Measurements from ENCODE around the gene CEP44. TPM values are rescaled to one million over a fixed set of nuclear protein-coding genes. Genes with fewer than 3 reads are reported as not detected.

The CEP44 gene
- total and polyA plus RNA-seq, 4 donors, result 2.2 to 18.7 (median 6.1) TPM

DNA sequence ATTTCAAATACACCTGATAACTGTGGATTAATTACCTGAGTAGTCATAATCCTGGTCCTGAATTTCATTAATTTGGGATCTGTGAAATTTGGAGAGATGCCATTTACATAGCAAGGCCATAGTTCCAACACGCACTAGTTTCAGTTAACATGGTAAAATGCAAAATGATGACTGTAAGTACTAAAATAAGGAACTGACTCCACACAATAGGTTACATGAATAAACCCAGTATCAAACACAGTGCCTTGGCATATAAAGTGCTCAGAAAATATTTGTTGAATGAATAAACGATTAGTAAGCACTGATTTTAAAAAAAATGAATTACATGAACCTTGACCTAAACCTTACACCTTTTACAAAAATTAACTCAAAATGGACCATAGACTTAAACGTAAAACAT lies 9.3 kb upstream of the CEP44 start (continued):
- TF ChIP-seq SP1 (IDR thresholded peaks at IDR 0.05) (no peak), TAF1 (conservative IDR thresholded peaks at IDR 0.05) (no peak), RXRA (IDR thresholded peaks at IDR 0.05) (no peak), JUND (IDR thresholded peaks at IDR 0.05) (no peak), NR2F2 (IDR thresholded peaks at IDR 0.05) (no peak)

DNA sequence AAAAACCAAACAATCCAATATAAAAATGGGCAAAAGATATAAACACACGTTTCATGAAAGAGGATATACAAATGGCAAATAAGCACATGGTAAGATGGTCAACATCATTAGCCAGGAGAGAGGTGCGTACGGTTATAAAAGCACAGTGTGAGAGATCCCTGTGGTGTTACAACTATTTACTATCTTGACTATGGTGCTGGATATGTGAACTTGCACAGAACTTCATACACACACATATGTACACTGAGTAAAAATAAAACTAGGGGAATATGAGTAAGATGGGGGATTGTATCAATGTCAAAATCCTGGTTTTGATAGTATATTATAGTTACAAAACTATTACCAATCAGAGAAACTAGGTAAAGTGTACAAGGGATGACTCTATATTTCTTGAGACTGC lies 8.6 kb upstream of the CEP44 start:
- Histone ChIP-seq H3K9me3 (ENCODE audit: control insufficient read depth in 4 of 4, low read length in 3 of 4) (no peaks in the 10 kb centered on the region), H3K4me1 (ENCODE audit: control insufficient read depth in 4 of 4, insufficient read depth in 4 of 4, low read length in 3 of 4) (peaks cover 0 to 4% (median 0%) of the 10 kb centered on the region in 4 donors), H3K27ac (ENCODE audit: low read depth in 1 of 2, low read length in 2 of 2) (no peak overlapping the region), H3K36me3 (ENCODE audit: control insufficient read depth in 4 of 4, insufficient read depth in 3 of 4, low read depth in 1 of 4, low read length in 3 of 4) (peaks cover 0 to 3% (median 0%) of the 10 kb centered on the region in 4 donors), H3K27me3 (ENCODE audit: control insufficient read depth in 4 of 4, insufficient read depth in 4 of 4, low read length in 3 of 4) (no peaks in the 10 kb centered on the region), H3K4me3 (ENCODE audit: low read depth in 1 of 3, low read length in 3 of 3) (no peak overlapping the region), H3K9ac (ENCODE audit: low read depth in 1 of 2, low read length in 2 of 2) (no peak overlapping the region)
- TF ChIP-seq EGR1 (IDR thresholded peaks at IDR 0.05; ENCODE audit: low read depth in 2 of 2), result no peak
- no peak for TF ChIP-seq JUND (IDR thresholded peaks at IDR 0.05)
- TF ChIP-seq RXRA (IDR thresholded peaks at IDR 0.05), result no peak
- WGBS, result 88% methylated on average over 3 of the region's 3 CpGs
- DNase-seq (ENCODE audit: low spot score), result no peak

- Histone ChIP-seq H3K9me3 (ENCODE audit: control insufficient read depth in 4 of 4, low read length in 3 of 4) (no peaks in the 10 kb centered on the region), H3K4me1 (ENCODE audit: control insufficient read depth in 4 of 4, insufficient read depth in 4 of 4, low read length in 3 of 4) (peaks cover 4 to 14% (median 13%) of the 10 kb centered on the region in 4 donors), H3K27me3 (ENCODE audit: control insufficient read depth in 4 of 4, insufficient read depth in 4 of 4, low read length in 3 of 4) (no peaks in the 10 kb centered on the region), H3K27ac (ENCODE audit: low read depth in 1 of 2, low read length in 2 of 2) (no peak overlapping the region), H3K36me3 (ENCODE audit: control insufficient read depth in 4 of 4, insufficient read depth in 3 of 4, low read depth in 1 of 4, low read length in 3 of 4) (peaks cover 0 to 3% (median 0%) of the 10 kb centered on the region in 4 donors), H3K4me3 (ENCODE audit: low read depth in 1 of 3, low read length in 3 of 3) (no peak overlapping the region), H3K9ac (ENCODE audit: low read depth in 1 of 2, low read length in 2 of 2) (no peak overlapping the region)
- TF ChIP-seq, protein P1, sequence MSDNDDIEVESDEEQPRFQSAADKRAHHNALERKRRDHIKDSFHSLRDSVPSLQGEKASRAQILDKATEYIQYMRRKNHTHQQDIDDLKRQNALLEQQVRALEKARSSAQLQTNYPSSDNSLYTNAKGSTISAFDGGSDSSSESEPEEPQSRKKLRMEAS (IDR thresholded peaks at IDR 0.05), result no peak
- TF ChIP-seq NR2F2 (IDR thresholded peaks at IDR 0.05) (no peak), FOXA1 (IDR thresholded peaks at IDR 0.05) (no peak), FOXA2 (IDR thresholded peaks at IDR 0.05) (no peak), HNF4A (conservative IDR thresholded peaks at IDR 0.05) (no peak), SP1 (IDR thresholded peaks at IDR 0.05) (no peak), HNF4G (IDR thresholded peaks at IDR 0.05) (no peak), ZBTB33 (IDR thresholded peaks at IDR 0.05) (no peak), YY1 (IDR thresholded peaks at IDR 0.05) (no peak), GABPA (IDR thresholded peaks at IDR 0.05 in 1 of 2, conservative IDR thresholded peaks at IDR 0.05 in 1 of 2) (no peak), RAD21 (IDR thresholded peaks at IDR 0.05) (no peak), TAF1 (conservative IDR thresholded peaks at IDR 0.05) (no peak), ATF3 (IDR thresholded peaks at IDR 0.05) (no peak), EGR1 (IDR thresholded peaks at IDR 0.05; ENCODE audit: low read depth in 2 of 2) (no peak)
- TF ChIP-seq, protein P2, sequence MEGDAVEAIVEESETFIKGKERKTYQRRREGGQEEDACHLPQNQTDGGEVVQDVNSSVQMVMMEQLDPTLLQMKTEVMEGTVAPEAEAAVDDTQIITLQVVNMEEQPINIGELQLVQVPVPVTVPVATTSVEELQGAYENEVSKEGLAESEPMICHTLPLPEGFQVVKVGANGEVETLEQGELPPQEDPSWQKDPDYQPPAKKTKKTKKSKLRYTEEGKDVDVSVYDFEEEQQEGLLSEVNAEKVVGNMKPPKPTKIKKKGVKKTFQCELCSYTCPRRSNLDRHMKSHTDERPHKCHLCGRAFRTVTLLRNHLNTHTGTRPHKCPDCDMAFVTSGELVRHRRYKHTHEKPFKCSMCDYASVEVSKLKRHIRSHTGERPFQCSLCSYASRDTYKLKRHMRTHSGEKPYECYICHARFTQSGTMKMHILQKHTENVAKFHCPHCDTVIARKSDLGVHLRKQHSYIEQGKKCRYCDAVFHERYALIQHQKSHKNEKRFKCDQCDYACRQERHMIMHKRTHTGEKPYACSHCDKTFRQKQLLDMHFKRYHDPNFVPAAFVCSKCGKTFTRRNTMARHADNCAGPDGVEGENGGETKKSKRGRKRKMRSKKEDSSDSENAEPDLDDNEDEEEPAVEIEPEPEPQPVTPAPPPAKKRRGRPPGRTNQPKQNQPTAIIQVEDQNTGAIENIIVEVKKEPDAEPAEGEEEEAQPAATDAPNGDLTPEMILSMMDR (IDR thresholded peaks at IDR 0.05; ENCODE audit: low read depth, low read length, missing input control), result no peak
- TF ChIP-seq, protein P3, sequence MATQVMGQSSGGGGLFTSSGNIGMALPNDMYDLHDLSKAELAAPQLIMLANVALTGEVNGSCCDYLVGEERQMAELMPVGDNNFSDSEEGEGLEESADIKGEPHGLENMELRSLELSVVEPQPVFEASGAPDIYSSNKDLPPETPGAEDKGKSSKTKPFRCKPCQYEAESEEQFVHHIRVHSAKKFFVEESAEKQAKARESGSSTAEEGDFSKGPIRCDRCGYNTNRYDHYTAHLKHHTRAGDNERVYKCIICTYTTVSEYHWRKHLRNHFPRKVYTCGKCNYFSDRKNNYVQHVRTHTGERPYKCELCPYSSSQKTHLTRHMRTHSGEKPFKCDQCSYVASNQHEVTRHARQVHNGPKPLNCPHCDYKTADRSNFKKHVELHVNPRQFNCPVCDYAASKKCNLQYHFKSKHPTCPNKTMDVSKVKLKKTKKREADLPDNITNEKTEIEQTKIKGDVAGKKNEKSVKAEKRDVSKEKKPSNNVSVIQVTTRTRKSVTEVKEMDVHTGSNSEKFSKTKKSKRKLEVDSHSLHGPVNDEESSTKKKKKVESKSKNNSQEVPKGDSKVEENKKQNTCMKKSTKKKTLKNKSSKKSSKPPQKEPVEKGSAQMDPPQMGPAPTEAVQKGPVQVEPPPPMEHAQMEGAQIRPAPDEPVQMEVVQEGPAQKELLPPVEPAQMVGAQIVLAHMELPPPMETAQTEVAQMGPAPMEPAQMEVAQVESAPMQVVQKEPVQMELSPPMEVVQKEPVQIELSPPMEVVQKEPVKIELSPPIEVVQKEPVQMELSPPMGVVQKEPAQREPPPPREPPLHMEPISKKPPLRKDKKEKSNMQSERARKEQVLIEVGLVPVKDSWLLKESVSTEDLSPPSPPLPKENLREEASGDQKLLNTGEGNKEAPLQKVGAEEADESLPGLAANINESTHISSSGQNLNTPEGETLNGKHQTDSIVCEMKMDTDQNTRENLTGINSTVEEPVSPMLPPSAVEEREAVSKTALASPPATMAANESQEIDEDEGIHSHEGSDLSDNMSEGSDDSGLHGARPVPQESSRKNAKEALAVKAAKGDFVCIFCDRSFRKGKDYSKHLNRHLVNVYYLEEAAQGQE (IDR thresholded peaks at IDR 0.05), result no peak
- DNase-seq (ENCODE audit: low spot score), result no peak
- WGBS, result 89% methylated on average over 3 of the region's 3 CpGs
These were observed 6.3 kb upstream of the CEP44 start for GRCh38 chr4:174277433-174277832.

All from liver (tissue), 9 donors.